ENCODE data around the gene C13orf46.

The C13orf46 gene

GRCh38 chr13:113936166-113936965, 37.5 kb downstream of the C13orf46 start:
- no peak for DNase-seq

- DNase-seq = no peak
Observed at GRCh38 chr13:113935001-113935844, 38.7 kb downstream of the C13orf46 start.

GRCh38 chr13:113934576-113934975, 39.3 kb downstream of the C13orf46 start:
- no peak for DNase-seq

- DNase-seq = no peak
Observed at GRCh38 chr13:113933901-113934300, 40.0 kb downstream of the C13orf46 start.

DNA sequence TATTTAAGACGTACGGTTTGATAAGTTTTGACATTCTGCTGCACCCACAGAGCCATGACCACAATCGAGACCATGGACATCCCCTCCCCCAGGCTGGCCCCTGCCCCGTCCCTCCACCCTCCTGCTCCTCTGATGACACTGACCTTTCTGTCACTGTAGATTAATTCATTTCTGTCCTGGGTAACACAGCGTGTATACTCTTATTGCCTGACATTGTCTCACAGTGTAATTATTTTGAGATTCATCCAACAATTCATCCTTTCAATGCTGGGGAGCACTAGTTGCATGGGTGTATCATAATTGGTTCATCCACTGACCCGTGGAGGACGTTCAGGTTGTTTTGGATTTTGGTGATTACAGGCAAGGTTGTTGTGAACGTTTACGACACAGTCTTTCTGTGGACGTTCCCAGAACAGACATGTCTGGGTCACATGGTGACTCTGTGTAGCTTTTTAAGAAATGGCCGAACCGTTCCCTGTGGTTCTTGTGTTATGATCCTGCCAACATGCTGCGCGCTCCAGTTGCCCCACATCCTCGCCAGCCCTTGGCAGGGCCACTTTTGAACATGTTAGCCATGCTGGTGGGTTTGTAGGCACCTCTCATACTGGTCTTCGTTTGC, 41.9 kb downstream of the C13orf46 start:
- no peak for DNase-seq

- no peak for DNase-seq
Observed at GRCh38 chr13:113930671-113931637, 42.9 kb downstream of the C13orf46 start.

GRCh38 chr13:113929628-113930615, 44.0 kb downstream of the C13orf46 start:
- no peak for DNase-seq

GRCh38 chr13:113928685-113929627, 44.9 kb downstream of the C13orf46 start:
- no peak for DNase-seq

GRCh38 chr13:113927661-113928581, 46.0 kb downstream of the C13orf46 start:
- DNase-seq = no peak

DNA sequence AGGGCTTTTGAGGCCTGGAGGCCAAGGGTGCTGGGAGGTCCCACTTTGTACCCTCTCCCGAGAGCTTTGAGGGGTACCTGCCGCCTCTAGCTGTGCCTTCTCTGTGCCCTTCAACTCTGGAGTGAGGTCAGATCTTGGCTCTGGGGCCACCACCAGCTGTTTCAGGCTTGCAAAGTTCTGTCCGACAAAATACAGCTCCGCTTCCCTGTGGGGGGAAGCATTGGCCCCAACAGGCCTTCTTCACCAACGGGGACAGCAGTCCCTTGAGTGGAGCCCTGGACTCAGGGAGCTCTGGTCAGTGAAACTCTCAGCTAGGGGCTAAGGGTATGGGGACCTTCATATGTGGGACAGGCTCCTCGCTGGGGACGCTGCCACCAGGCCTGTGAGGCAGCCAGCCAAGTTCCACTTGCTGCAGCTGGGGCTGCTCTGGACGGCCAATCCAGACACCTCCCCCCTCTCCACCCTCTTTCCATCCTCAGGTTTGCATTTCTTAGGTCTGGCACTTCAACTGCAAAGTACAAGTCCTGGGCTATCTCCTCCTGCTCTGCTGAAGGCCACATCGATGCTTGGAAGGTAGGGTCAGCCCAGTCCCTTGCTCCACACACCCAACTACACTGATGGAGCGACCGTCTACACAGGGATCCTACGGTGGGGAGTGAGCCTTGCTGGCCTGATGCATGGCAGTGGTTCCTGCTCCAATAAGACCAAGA, 46.8 kb downstream of the C13orf46 start:
- no peak for DNase-seq

DNA sequence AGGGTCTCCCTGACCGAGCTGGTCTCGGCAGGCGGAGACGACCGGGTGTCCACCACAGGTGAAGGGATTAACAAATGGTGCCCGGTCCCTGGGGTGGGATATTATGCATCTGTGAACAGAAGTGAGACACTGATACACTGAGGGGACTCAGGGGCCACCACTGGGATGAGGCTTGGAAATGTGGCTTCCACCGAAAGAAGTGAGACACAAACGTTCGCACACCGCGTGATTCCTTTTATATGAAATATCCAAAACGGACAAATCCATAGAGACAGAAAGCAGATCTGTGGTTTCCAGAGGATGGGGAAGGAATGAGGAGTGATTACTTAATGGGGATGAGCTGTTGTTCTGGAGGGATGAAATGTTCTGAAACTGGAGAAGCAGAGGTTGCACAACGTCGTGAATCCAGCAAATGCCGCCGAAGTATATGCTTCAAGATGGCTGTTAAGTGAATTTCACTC, 47.5 kb downstream of the C13orf46 start:
- DNase-seq = no peak

DNA sequence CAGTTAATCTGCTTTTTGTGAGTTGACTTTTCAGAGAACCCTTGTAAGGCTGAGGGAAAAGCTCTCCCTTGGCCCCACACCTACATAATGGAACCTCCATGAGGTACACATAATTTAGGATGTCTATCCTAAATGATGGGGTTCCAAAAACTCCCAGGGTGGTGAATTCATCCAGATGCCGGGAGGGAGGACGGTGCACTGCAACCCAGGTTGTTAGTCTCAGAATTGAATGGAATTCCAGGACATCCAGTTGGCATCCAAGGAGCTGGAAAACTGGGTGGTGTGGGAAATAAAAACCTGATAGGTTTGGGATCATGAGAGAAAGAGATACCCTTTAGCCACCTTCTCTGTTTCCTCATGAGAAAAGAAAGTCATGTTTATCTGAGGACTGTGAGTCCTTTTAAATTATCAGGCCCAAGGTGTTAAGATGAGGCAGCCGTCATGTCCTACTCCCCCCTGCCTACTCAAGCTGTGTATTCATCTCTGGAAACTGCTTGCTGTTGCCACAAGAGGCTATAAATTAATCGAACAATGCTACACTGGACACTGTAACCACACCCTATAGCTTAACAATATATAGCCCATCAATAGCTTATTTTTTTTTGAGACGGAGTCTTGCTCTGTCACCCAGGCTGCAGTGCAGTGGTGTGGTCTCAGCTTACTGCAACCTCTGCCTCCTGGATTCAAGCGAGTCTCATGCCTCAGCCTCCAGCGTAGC, 49.5 kb downstream of the C13orf46 start:
- no peak for DNase-seq

DNA sequence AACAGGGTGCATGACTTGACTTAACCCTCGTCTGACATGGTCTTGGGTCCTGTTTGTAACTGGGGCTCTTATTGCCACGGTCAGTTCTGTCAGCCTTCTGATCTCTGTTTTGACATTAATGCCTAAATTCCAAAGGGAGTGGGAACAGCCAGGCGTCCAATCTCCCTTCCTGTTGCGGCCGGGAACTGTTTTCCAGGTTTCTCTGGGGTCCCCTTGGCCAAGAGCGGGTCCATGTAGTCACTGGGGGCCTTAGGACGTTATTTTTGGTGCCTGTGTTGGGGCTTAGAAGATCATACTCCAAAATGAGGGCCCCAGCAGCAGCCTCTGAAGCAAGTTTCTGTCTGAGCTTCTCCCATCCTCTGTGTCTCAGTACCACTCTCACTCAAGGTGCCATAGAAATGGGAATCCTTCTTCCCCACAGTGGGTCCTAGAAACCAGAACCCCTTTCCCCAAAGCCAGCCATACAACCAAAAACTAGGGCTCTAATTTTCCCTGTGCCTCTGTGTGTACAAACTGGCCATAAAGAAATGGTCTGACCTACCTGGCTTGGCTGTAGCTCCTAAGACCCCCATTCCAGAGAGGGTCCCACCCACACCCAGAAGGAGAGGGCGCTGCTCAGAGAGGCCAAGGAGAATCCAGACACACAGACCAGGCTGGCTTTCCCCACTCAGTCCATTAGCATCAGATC, 50.4 kb downstream of the C13orf46 start:
- DNase-seq = no peak

DNA sequence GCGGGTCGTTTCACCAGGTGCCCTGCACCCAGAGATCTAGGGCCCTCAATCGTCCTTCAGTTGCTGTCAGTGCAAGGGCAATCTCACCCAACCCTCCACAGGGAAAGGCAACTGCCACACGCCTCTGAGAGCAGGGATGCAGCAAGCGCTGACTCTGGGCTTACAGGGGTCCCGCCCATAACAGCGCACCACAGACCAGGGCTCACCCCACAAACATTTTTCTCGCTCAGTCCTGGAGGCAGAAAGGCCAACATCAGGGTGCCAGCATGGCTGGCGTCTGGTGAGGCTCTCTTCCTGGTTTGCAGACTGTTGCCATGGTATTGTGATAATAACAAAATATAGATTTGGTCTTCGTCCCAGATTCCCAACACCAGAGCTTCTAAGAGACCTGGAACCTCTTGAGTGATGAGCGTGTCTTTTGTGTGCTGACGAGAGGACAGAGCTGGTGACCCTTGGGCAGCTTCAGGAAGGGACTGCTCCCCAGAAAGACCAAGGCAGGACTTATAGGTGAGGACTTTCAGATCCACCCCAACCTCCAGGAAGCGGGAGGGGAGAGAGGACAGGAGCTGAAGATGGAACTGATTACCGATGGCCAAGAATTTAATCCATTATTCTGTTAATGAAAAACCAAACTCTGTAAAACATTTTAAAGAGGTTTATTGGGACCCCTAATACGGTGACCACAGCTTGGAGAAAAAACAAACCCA, 51.3 kb downstream of the C13orf46 start:
- DNase-seq = no peak

DNA sequence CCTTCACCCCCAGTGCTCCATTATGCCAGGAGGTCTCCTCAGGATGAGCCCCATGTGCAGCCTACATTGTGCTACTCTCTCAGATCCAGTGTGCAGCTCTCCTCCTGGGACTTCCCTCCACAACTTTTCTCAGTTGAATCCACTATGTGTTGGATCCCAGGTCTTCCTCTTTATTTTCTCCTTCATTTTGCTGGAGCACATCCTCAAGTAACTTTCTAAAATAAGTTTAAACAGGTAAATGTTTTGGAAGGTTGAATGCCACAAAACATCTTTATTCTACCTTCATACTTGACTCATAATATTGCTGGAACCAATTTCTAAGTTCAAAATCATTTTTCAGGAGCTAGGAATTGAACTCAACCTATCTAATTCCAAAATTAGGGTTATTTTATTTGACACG, 52.1 kb downstream of the C13orf46 start:
- DNase-seq = no peak

Measured in NCI-H187 (cell line).